ENCODE data around the gene ORM2. TPM values are rescaled to one million over a fixed set of nuclear protein-coding genes. Genes with fewer than 3 reads are reported as not detected.

The ORM2 gene
- total and polyA plus RNA-seq, 2 of the 4 experiments (the other 2 are of a cell fraction), result not detected

GRCh38 chr9:114369216-114370130, 39.8 kb downstream of the ORM2 start:
- Histone ChIP-seq H2AK9ac (replicated peaks; ENCODE audit: low read depth, low read length, poor library complexity) (no peak overlapping the region), H3K9ac (ENCODE audit: low read depth, low read length) (no peak overlapping the region), H3K27me3 (ENCODE audit: control insufficient read depth, insufficient read depth, low read length) (no peaks in the 10 kb centered on the region), H2AFZ (replicated peaks; ENCODE audit: low read length, poor library complexity) (no peak overlapping the region), H4K91ac (ENCODE audit: insufficient read depth, low read depth, low read length) (no peak overlapping the region), H2BK5ac (ENCODE audit: low read depth, low read length, poor library complexity, severe bottlenecking) (no peak overlapping the region), H3K9me3 (ENCODE audit: control insufficient read depth, insufficient read depth, low read length) (no peaks in the 10 kb centered on the region), H3K4me1 (ENCODE audit: control insufficient read depth, insufficient read depth, low read length) (peaks cover 7% of the 10 kb centered on the region), H3K23ac (ENCODE audit: low read depth, low read length) (no peak overlapping the region), H3K79me1 (ENCODE audit: low read depth in 1 of 2, low read length in 2 of 2) (peaks cover 6 to 19% of the 10 kb centered on the region in 2 experiments; a peak in 3 of 4 replicates), H2AK5ac (ENCODE audit: low read depth, low read length) (no peak overlapping the region; the same call in 1 of the 2 replicates), H3K36me3 (ENCODE audit: control insufficient read depth, insufficient read depth, low read length) (peaks cover 40% of the 10 kb centered on the region), H3K4me3 (ENCODE audit: insufficient read depth, low read depth, low read length) (no peak overlapping the region), H4K20me1 (ENCODE audit: insufficient read depth, low read length) (no peaks in the 10 kb centered on the region; the same call in 1 of the 2 replicates), H2BK20ac (ENCODE audit: low read depth, low read length) (no peak overlapping the region), H4K8ac (ENCODE audit: low read depth in 2 of 2, low read length in 2 of 2) (no peak overlapping the region), H2BK120ac (ENCODE audit: low read depth, low read length) (no peak overlapping the region), H3K14ac (replicated peaks; ENCODE audit: low read depth, low read length) (no peak overlapping the region), H3K4ac (ENCODE audit: low read depth, low read length) (no peak overlapping the region; the same call in 1 of the 2 replicates), H4K5ac (ENCODE audit: low read depth, low read length) (no peak overlapping the region), H3K27ac (ENCODE audit: insufficient read depth, low read length) (no peak overlapping the region), H3K18ac (ENCODE audit: low read depth, low read length) (no peak overlapping the region), H2BK15ac (ENCODE audit: low read depth, low read length) (no peak overlapping the region), H3K56ac (ENCODE audit: extremely low read depth, insufficient read depth, low read length) (no peak overlapping the region), H3K4me2 (ENCODE audit: low read depth, low read length) (no peak overlapping the region), H3K9me1 (ENCODE audit: insufficient read depth, low read length) (peaks cover 15% of the 10 kb centered on the region)
- TF ChIP-seq NFE2L2 (IDR thresholded peaks at IDR 0.05; ENCODE audit: low read depth, low read length), result no peak
- no peak for TF ChIP-seq FOS (IDR thresholded peaks at IDR 0.05; ENCODE audit: low read depth, low read length)
- TF ChIP-seq MAFK (IDR thresholded peaks at IDR 0.05; ENCODE audit: low read depth, low read length), result no peak
- no peak for TF ChIP-seq USF2 (IDR thresholded peaks at IDR 0.05; ENCODE audit: low read depth, low read length)
- TF ChIP-seq CTCF (conservative IDR thresholded peaks at IDR 0.05; ENCODE audit: low read depth, low read length), result no peak
- TF ChIP-seq RAD21 (IDR thresholded peaks at IDR 0.05; ENCODE audit: low read length), result no peak
- in situ Hi-C loops (cut with MboI; ENCODE audit: low sequenced_read_pairs), result no loop called here
- POLR2A ChIA-PET (ENCODE audit: unreplicated experiment), result no interaction called here
- 97% methylated on average over 3 of the region's 9 CpGs; no CpG with 5 or more reads in 1 of the 2 experiments for WGBS, 2 experiments (ENCODE audit: extremely low coverage in 2 of 2, insufficient read length in 1 of 2)
- intact Hi-C loops (cut with micrococcal nuclease), result no loop called here
- no TSS peak for BruUV-seq (replicated peaks)
- no peak for ATAC-seq (ENCODE audit: low read depth)
- CTCF ChIA-PET, result no interaction called here
- no peak for DNase-seq
- dilution Hi-C loops (cut with HindIII; ENCODE audit: low sequenced_read_pairs, unreplicated experiment), result no loop called here

Data from IMR-90 (cell line).